Thyroid gland (tissue), 4 donors: Measurements from ENCODE around the gene PPP1R17. TPM values are rescaled to one million over a fixed set of nuclear protein-coding genes. Genes with fewer than 3 reads are reported as not detected.

Experiments
- DNase-seq, 2 donors: peaks; one replicate each; pipeline ENCODE4 v3.0.0-alpha.2; 2019
- H3K27ac ChIP-seq, 3 donors: fragments of 200-600 bp; sonication (generic); 1 replicate in 2 of 3; 2 replicates in 1 of 3; pipeline ENCODE4 v1.5.1; 2016 to 2019; ENCODE audit warnings: mild to moderate bottlenecking in 1 of 3, moderate library complexity in 1 of 3
- H3K27me3 ChIP-seq: fragments of 200-600 bp; sonication (generic); one replicate; pipeline ENCODE4 v1.5.1; 2019
- H3K36me3 ChIP-seq, 2 donors: fragments of 200-600 bp; sonication (generic); one replicate each; pipeline ENCODE4 v1.5.1; 2016 to 2019
- H3K4me1 ChIP-seq, 2 donors: fragments of 200-600 bp; sonication (generic); one replicate each; pipeline ENCODE4 v1.5.1; 2017 to 2019
- H3K4me3 ChIP-seq, 3 donors: fragments of 200-600 bp; sonication (generic); replicated peaks in 1 of 3; 1 replicate in 2 of 3; 2 replicates in 1 of 3; pipeline ENCODE4 v1.5.1; 2016; ENCODE audit warnings: mild to moderate bottlenecking in 1 of 3
- H3K9me3 ChIP-seq: fragments of 200-600 bp; sonication (generic); one replicate; pipeline ENCODE4 v1.5.1; 2017
- POLR2A ChIP-seq, 2 donors: fragments of 450-650 bp; IDR thresholded peaks; one replicate each; pipeline ENCODE4 v1.6.1; 2017; ENCODE audit warnings: antibody characterized with exemption in 2 of 2, mild to moderate bottlenecking in 2 of 2, moderate library complexity in 1 of 2
- WGBS, 2 donors: methylation state at CpG; one replicate each; pipeline ENCODE4 v1.1.5; 2017; 5-methylcytosine and 5-hydroxymethylcytosine counted together
- intact Hi-C: fragments of 100-400 bp; cut with DNase I; formaldehyde crosslinking; loops from one replicate; pipeline ENCODE4 v1.15.1; 2023
- total RNA-seq, 4 donors: library from RNA; depleted of rRNA; stranded (reverse); fragments of >200 nt; gene quantifications; one replicate each; pipeline ENCODE4 v1.2.3, GENCODE V29; 2016
- TF ChIP-seq, protein P1 (sequence below), 6 experiments: fragments of 200-600 bp in 3 of 6; fragments of 450-650 bp in 3 of 6; sonication (generic) in 3 of 6; IDR thresholded peaks; one replicate each; pipeline ENCODE4 v1.5.1; 2016 to 2019; ENCODE audit warnings: antibody characterized with exemption in 6 of 6, mild to moderate bottlenecking in 2 of 6, inconsistent platforms in 1 of 6, moderate library complexity in 1 of 6

PPP1R17 gene
- total RNA-seq, 4 donors from 2014 or later = not detected

DNA sequence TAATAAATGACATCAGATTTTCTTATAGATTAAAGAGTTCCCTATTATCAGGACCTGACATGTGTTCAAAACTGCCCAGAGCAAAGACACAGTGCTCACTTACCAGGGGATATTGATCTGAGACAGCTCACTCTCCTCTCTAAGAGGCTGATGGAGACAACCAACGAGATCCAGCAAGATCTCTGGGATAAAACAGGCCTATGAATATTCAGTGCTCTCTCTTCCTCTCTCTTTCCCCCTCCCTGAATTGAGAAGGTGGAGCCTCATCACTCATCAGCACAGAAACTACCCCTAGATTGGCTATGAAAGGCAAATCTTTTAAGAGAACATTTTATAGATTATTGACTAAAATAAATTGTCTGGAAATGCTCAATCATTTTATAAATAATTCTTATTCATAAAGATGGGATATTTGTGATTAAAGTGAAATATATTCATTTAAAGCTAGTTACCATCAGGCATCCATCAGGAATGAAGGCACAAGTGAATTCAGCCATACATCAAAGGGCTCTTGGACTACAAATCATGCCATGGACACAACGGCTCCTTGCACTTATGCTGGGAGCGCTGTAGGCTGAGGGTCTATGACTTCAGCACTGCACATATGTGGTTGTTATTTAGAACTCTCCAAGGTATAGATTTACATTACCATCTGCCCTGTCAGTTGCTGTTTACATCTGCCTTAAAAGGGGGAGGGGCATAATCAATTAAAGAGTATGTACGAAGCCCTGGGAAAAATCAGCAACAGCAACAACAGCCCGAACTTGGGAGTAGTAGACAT is 3.4 kb upstream of the PPP1R17 start:
- no peaks in the 10 kb centered on the region for H3K27me3 ChIP-seq
- 59 to 61% methylated on average over 5 of the region's 5 CpGs for WGBS, 2 donors
- H3K4me3 ChIP-seq = no peak overlapping the region
- H3K36me3 ChIP-seq = no peaks in the 10 kb centered on the region
- intact Hi-C loops = no loop called here
- H3K4me1 ChIP-seq = no peaks in the 10 kb centered on the region
- H3K9me3 ChIP-seq = no peaks in the 10 kb centered on the region
- H3K27ac ChIP-seq = no peak overlapping the region
- TF ChIP-seq, protein P1, sequence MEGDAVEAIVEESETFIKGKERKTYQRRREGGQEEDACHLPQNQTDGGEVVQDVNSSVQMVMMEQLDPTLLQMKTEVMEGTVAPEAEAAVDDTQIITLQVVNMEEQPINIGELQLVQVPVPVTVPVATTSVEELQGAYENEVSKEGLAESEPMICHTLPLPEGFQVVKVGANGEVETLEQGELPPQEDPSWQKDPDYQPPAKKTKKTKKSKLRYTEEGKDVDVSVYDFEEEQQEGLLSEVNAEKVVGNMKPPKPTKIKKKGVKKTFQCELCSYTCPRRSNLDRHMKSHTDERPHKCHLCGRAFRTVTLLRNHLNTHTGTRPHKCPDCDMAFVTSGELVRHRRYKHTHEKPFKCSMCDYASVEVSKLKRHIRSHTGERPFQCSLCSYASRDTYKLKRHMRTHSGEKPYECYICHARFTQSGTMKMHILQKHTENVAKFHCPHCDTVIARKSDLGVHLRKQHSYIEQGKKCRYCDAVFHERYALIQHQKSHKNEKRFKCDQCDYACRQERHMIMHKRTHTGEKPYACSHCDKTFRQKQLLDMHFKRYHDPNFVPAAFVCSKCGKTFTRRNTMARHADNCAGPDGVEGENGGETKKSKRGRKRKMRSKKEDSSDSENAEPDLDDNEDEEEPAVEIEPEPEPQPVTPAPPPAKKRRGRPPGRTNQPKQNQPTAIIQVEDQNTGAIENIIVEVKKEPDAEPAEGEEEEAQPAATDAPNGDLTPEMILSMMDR (IDR thresholded peaks at IDR 0.05) = no peak
- TF ChIP-seq POLR2A (IDR thresholded peaks at IDR 0.05) = no peak
- no peak for DNase-seq

DNA sequence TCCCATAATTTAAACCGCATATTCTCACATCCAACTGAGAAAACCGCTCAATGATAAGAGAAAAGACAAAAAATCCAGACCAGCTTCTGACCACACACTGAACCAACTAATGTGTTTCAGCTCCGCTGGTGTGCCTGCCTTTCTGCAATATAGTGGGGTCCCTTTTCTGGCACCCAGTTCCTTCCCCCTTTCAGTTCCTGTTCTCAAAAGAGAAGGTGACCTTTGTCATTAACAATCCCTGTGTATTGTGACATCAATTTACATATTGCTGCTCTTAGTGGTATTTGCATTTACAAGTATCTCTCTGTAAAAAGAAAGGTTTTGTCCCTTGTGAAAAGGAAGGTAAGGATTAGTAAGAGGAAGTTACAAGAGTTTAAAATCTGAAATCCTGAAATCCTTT is 1.4 kb downstream of the PPP1R17 start:
- Histone ChIP-seq H3K27ac (no peak overlapping the region), H3K36me3 (no peaks in the 10 kb centered on the region), H3K27me3 (no peaks in the 10 kb centered on the region), H3K4me3 (no peak overlapping the region), H3K4me1 (no peaks in the 10 kb centered on the region), H3K9me3 (no peaks in the 10 kb centered on the region)
- WGBS, 2 donors = 60 to 75% methylated on average over 3 of the region's 3 CpGs
- DNase-seq = no peak
- intact Hi-C loops = no loop called here
- TF ChIP-seq POLR2A (IDR thresholded peaks at IDR 0.05) = no peak
- TF ChIP-seq, protein P1 (IDR thresholded peaks at IDR 0.05) = no peak

DNA sequence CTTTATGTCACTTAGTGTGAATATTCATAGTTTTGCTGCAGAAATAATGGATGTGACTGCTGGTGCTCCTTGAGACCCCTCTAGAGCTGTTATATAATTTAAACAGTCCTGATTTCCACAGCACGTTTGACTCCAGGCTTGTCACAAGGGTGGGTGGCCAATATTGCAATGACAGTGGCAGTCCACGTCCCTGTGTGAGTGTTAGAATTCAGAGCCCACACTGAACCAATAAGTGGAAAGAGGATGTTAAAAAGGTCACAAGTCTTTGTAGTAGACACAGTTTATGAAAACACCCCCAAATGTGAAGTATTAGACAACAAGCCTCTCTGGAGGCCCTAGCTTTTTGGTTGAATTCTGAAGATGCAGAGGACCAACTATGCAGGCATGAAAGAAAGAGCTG is 2.0 kb downstream of the PPP1R17 start:
- no peak for TF ChIP-seq POLR2A (IDR thresholded peaks at IDR 0.05)
- TF ChIP-seq, protein P1 (IDR thresholded peaks at IDR 0.05) = no peak
- Histone ChIP-seq H3K27ac (no peak overlapping the region), H3K4me1 (no peaks in the 10 kb centered on the region), H3K27me3 (no peaks in the 10 kb centered on the region), H3K4me3 (no peak overlapping the region), H3K9me3 (no peaks in the 10 kb centered on the region), H3K36me3 (no peaks in the 10 kb centered on the region)
- no peak for DNase-seq
- WGBS, 2 donors = 34 to 37% methylated on average over 2 of the region's 2 CpGs
- intact Hi-C loops = no loop called here

DNA sequence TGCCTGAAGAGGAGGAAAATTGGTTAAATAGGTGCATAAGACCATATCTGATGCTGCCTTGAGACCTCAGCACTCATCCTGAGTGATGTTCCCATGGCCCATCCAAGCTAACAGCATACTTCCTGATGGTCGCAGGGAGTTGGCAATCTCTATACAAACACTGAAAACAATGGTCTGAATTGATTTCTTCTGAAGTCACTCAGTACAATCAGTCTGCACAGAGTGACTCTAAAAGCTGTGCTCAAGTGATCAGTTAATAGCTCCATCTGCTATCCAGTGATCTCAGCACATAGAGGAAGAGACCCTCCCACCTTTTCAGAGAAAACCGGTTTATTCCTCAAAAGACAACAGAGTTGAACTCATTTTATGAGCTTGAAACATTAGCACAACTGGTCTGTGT is 3.9 kb downstream of the PPP1R17 start:
- TF ChIP-seq POLR2A (IDR thresholded peaks at IDR 0.05) = no peak
- TF ChIP-seq, protein P1 (IDR thresholded peaks at IDR 0.05) = no peak
- no peak for DNase-seq
- intact Hi-C loops = no loop called here
- H3K4me1 ChIP-seq = no peaks in the 10 kb centered on the region
- no peaks in the 10 kb centered on the region for H3K27me3 ChIP-seq
- no peak overlapping the region for H3K4me3 ChIP-seq
- no peak overlapping the region for H3K27ac ChIP-seq
- no peaks in the 10 kb centered on the region for H3K36me3 ChIP-seq
- no peaks in the 10 kb centered on the region for H3K9me3 ChIP-seq
- 30 to 34% methylated on average over 2 of the region's 2 CpGs for WGBS, 2 donors

DNA sequence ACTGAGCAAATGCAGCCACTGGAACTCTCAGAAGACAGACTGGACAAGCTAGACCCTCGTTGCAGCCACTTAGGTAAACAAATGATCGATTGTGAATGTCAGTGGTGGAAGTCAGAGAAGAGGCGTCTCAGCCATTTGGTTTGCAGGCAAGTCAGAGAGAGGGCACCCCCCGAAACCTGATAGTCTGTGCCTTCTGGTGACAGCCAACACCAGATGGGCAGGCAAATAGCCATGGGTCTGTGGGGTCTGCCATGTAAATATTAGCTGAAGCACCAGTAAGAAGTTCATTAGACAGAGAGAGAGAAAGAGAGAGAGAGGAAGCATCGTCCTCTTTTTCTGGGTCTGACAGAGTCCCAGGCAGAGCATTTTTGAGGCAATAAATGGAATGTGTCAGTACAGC is 5.4 kb downstream of the PPP1R17 start:
- intact Hi-C loops = no loop called here
- 27 to 31% methylated on average over 5 of the region's 5 CpGs for WGBS, 2 donors
- DNase-seq = no peak

More for the DNA sequence above, 5.4 kb downstream of the PPP1R17 start:
- H3K27ac ChIP-seq = no peak overlapping the region
- H3K36me3 ChIP-seq = no peaks in the 10 kb centered on the region
- H3K4me3 ChIP-seq = no peak overlapping the region
- no peaks in the 10 kb centered on the region for H3K9me3 ChIP-seq
- no peaks in the 10 kb centered on the region for H3K27me3 ChIP-seq
- TF ChIP-seq, protein P1 (IDR thresholded peaks at IDR 0.05) = no peak
- TF ChIP-seq POLR2A (IDR thresholded peaks at IDR 0.05) = no peak
- no peaks in the 10 kb centered on the region for H3K4me1 ChIP-seq
